ENCODE results near the gene SIAH1.
"Not testable (repeated sequence)": the region's sequence is repeated elsewhere in the genome, so short reads cannot be mapped to it uniquely, and the experiment has no call there.

SIAH1 gene

GRCh38 chr16:48334325-48334724 is 50.9 kb downstream of the SIAH1 start:
- DNase-seq (ENCODE audit: low read depth in 2 of 2, low spot score in 1 of 2) = no peak

- DNase-seq (ENCODE audit: low read depth in 2 of 2, low spot score in 1 of 2) = no peak
Observed at GRCh38 chr16:48332978-48333377, 52.2 kb downstream of the SIAH1 start.

GRCh38 chr16:48330841-48331192 is 54.4 kb downstream of the SIAH1 start:
- no peak for DNase-seq (ENCODE audit: low read depth in 2 of 2, low spot score in 1 of 2)

DNA sequence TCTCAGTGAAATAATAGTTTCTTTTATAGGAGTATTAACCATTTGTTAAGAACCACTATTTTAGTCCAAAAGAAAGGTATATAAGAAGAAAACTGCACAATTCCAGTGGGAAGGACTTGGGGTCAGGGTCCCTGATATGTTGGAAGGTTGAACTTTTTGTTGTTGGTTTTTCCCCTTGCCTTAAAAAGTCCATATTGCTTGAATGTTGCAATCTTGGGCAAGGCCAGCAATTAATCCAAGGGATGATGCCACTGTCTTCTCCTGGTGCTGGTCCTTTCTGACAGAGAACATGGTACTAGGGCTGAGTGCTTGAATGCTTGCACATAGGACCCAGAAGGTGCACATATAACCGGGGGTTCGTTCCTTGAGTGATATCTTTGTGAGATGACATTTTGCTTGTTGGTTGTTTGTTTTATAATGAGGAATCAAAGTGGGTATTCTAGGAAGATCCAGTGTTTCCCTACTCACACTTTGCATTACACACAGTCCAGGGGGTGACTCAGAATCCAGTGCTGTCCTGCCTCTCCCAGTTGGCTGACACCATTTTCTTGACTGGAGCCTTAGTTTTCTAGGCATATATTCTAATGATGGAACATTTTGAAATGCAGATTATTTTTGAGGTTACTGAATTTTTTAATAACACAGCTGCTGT is 54.9 kb downstream of the SIAH1 start:
- no peak for DNase-seq (ENCODE audit: low read depth in 2 of 2, low spot score in 1 of 2)

DNA sequence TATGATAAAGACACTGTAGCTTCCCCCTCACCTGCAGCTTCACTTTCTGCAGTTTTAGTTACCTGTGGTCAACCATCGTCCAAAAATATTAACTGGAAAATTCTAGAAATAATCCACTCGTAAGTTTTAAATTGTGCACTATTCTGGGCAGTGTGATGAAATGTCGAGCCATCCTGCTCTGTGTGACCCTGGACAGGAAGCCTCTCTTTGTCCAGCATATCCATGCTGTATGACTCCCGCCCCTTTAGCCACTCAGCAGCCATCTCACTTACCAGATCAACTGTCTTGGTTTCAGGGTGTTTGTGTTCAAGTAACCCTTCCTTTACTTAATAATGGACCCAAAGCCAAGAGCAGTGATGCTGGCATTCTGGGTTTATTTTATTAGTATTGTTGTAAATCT is 56.1 kb downstream of the SIAH1 start:
- DNase-seq (ENCODE audit: low read depth in 2 of 2, low spot score in 1 of 2) = no peak

DNA sequence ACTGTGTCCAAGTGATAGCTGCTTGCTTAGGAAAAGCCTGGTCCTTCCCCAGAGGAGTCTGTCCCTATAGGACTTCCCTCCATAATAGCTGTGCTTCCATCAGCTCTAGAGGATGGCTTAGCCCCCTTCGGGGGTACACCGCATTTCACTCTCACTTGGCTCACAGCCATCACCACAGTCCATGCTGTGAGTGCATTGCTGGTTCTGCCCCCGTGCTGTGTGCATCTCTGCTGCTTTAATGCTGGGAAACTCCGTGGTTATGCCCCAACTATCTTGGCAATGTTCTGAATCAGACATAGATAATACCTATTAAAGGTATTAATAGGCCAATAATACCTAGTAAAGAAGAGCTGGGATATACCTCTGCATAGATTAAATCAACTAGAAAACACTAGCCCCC is 58.3 kb downstream of the SIAH1 start:
- DNase-seq (ENCODE audit: low read depth in 2 of 2, low spot score in 1 of 2) = no peak

DNA sequence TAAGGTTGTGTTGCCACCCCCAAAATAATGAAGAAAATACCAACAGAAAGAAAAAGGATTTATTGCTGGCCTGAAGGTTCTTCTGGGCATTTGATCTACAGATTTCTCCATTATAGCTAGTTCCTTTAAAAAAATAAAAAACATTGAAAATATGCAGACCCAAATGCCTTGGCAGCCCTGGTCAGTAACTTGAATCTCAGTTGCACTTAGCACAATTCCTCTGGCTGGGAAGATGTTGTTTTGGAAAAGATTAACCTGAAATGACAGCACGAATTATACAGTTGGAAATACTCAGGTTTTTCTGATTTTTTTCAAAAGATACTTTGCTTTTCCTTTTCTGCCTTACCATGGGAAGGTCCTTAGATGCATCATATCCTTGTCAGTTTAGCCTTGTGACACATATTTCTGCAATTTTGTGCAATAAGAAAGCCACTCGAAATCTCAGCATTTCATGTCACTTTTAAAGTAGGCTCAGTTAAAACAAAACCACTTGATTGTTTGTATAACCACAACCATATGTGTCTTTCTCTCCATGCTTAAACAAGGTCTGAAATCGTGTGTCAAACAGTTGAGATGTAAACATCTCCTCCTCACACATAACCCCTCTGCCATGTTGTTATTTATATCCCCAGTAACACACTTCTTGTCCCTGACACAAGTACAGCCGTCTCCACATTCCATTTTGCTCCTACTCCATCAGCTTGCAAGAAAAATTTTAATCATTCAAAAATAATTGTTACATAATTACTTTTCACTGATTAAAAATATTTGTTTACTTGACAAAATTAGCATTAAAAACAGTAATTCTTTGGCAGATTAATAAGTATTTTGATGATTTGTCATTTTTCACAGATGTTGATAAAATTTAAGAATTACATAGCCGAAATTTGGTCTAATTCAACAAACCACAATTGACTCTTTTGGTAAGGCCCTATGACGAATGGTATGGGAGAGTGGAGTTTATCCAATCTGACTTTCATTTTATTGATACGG is 61.1 kb downstream of the SIAH1 start:
- no peak for DNase-seq (ENCODE audit: low read depth in 2 of 2, low spot score in 1 of 2)

DNA sequence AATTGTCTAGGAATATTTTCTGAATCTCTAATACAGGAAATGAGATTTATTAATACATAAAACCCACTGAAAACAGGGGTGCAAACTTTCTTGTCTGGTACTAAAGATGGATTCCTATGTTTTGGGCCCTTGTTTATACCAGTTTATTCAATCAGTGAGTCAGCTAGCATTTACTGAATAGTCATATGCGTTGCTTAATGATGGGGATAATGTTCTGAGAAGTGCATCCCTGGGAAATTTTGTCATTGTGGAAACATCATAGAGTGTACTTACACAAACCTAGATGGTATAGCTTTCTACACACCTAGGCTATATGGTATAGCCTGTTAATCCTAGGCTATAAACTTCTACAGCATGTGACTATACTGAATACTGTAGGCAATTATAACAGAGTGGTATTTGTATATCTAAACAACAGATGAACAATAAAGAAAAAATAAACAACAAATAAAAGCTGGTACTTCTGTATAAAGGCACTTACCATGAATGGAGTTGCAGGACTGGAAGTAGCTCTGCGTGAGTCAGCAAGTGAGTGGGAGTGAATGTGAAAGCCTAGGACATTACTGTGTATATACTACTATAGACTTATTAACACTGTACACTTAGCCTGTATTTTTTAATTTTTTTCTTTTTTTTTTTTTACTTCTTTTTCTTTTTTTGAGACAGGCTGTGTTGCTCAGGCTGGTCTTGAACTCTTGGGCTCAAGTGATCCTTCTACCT is 63.7 kb downstream of the SIAH1 start:
- DNase-seq (ENCODE audit: low read depth in 2 of 2, low spot score in 1 of 2) = no peak

- no peak for DNase-seq (ENCODE audit: low read depth in 2 of 2, low spot score in 1 of 2)
Observed at GRCh38 chr16:48318630-48319029, 66.6 kb downstream of the SIAH1 start.

DNA sequence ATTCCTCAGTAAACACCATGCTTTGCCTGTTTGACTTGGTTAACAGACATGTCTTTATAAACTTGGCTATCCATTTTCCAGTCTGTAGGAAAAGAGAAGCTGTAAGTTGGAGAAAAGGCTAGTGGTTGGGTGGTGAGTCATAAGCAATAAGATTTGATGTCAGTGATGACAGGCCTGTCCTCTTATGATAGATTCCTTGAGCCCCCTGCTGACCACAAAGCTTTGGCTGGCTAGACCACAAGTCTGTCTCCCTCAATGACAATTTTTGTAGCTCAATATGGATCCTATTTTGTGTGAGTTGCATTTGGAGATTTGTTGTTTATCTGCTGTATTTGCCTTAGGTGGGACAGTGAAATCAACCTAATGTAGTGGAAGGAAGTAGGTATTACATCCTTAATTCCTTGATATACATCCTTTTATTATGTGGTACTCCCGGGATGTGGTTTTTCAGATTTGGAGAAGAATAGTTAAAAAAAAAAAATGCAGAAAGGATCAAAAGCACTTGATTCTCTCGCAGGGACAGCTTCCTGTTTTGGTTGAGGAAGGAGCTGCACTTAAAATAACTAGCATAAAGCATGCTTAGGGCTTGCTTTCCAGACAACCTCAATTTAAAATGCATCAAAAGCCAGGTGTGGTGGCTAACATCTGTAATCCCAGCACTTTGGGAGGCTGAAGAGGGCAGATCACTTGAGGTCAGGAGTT is 67.4 kb downstream of the SIAH1 start:
- no peak for DNase-seq (ENCODE audit: low read depth in 2 of 2, low spot score in 1 of 2)

DNA sequence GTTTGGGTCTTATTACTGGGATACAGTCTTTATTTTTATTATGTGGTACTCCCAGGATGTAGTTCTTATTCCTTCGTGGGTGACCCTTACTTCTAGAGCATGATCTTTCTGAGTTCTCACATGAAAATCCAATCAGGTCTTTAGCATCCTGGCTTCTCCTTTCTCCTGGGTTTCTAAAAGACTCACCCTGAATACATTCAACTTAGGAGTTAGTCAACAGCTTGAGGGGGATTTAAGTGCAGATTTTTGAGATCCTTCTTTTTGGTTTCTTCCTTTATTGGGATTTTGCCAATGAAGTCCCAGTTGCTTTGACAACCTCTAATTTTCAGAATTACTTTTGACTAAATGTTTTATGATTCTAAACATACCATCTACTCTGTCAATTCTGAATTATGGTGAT is 68.2 kb downstream of the SIAH1 start:
- DNase-seq (ENCODE audit: low read depth in 2 of 2, low spot score in 1 of 2) = no peak

DNA sequence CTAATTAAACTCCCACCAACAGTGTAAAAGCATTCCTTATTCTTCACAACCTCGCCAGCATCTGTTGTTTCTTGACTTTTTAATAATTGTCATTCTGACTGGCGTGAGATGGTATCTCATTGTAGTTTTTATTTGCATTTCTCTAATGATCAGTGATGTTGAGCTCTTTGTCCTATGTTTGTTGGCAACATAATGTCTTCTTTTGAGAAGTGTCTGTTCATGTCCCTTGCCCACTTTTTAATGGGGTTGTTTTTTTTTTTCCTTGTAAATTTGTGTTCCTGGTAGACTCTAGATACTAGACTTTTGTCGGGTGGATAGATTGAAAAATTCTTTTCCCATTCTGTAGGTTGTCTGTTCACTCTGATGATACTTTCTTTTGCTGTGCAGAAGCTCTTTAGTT is 71.3 kb downstream of the SIAH1 start:
- not testable (repeated sequence) for DNase-seq (ENCODE audit: low read depth in 2 of 2, low spot score in 1 of 2)

DNA sequence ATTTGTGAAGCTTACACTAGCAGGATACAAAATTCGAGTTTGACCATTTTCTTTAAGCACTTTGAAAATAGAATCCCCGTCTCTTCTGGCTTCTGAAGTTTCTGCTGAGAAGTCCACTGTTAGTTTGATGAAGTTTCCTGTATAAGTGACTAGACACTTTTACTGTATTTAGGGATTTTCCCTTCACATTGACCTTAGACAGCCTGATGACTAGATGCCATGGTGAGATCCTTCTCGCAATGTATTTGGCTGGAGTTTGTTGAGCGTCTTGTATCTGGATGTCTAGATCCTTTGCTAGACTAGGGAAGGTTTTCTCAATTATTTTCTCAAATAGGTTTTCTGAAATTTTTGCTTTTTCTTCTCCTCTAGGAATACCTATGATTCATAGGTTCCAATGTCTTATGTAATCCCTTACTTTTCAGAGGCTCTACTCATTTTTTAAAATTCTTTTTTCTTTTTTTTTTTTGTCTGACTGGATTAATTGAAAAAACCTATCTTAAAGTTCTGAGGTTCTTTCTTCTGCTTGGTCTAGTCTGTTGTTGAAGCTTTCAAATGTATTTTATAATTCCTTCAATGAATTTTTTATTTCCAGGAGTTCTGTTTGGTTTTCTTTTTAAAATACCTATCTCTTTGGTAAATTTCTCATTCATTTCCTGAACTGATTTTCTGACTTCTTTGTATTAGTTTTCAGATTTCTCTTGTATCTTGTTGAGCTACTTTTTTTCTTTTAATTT is 74.1 kb downstream of the SIAH1 start:
- DNase-seq (ENCODE audit: low read depth in 2 of 2, low spot score in 1 of 2) = no peak

Measured in stimulated activated CD8-positive, alpha-beta memory T cell treated with anti-CD3 and anti-CD28 coated beads, Interleukin-4, amount 100 ng/mL, for 4 hours (primary cell).